Measurements from ENCODE around the gene DDX43.

DNA sequence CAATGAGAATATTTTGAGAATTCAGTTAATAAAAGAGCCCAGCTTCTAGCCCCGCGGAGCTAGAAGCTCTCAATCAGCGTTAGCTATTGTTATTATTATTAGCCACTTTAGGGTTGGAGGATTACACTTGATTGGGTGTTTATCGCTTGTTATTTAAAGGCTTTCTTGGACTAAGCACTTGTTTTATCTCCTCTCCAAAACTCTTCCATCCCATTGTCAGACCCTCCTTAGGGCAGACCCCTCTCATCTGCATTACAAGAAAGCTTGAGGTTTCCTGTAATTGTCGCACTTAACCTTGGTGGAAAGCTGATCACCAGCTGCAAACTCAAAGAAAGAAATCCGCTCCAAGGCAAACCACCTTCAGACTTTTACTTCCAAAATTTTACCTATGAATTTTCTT lies 45.3 kb upstream of the DDX43 start:
- TF ChIP-seq CTCF (IDR thresholded peaks at IDR 0.05 in 4 of 5, conservative IDR thresholded peaks at IDR 0.05 in 1 of 5), result no peak
- TF ChIP-seq POLR2A (IDR thresholded peaks at IDR 0.05), result no peak

Measured in gastrocnemius medialis (tissue), 4 donors.